Measurements from ENCODE around the gene UNC119B. TPM values are rescaled to one million over a fixed set of nuclear protein-coding genes. Genes with fewer than 3 reads are reported as not detected.

Gene UNC119B
- total and polyA plus RNA-seq, 4 donors, result 8.6 to 43.2 (median 25.7) TPM

- Histone ChIP-seq H3K36me3 (ENCODE audit: control insufficient read depth in 4 of 4, insufficient read depth in 4 of 4, low read length in 4 of 4) (peaks cover 0 to 7% (median 5%) of the 10 kb centered on the region in 4 donors), H3K4me1 (ENCODE audit: control insufficient read depth in 5 of 5, insufficient read depth in 5 of 5, low read length in 5 of 5) (peaks cover 0 to 11% (median 0%) of the 10 kb centered on the region in 5 donors), H3K9me3 (ENCODE audit: control insufficient read depth in 4 of 4, insufficient read depth in 3 of 4, low read length in 3 of 4) (no peaks in the 10 kb centered on the region), H3K4me3 (no peak overlapping the region), H3K27ac (ENCODE audit: low read depth in 1 of 2, low read length in 1 of 2) (no peak overlapping the region), H3K9ac (ENCODE audit: insufficient read depth in 1 of 2, low read length in 2 of 2) (no peak overlapping the region), H3K27me3 (ENCODE audit: control insufficient read depth in 3 of 3, insufficient read depth in 3 of 3, low read length in 2 of 3) (no peaks in the 10 kb centered on the region)
- no peak for TF ChIP-seq CTCF (IDR thresholded peaks at IDR 0.05; ENCODE audit: control extremely low read depth, extremely low read depth)
- 76 to 78% methylated on average over 4 of the region's 4 CpGs for WGBS, 2 donors
- ATAC-seq (ENCODE audit: insufficient read depth, low FRiP score) (no peak), DNase-seq (no peak)
Observed at GRCh38 chr12:120757226-120757742, 47.0 kb downstream of the UNC119B start.

- no peak for DNase-seq
- Histone ChIP-seq H3K4me3 (no peak overlapping the region), H3K27me3 (ENCODE audit: control insufficient read depth in 3 of 3, insufficient read depth in 3 of 3, low read length in 2 of 3) (no peaks in the 10 kb centered on the region), H3K27ac (ENCODE audit: low read depth in 1 of 2, low read length in 1 of 2) (no peak overlapping the region), H3K36me3 (ENCODE audit: control insufficient read depth in 4 of 4, insufficient read depth in 4 of 4, low read length in 4 of 4) (peaks cover 2 to 8% (median 7%) of the 10 kb centered on the region in 4 donors), H3K9me3 (ENCODE audit: control insufficient read depth in 4 of 4, insufficient read depth in 3 of 4, low read length in 3 of 4) (no peaks in the 10 kb centered on the region), H3K4me1 (ENCODE audit: control insufficient read depth in 5 of 5, insufficient read depth in 5 of 5, low read length in 5 of 5) (peaks cover 0 to 11% (median 0%) of the 10 kb centered on the region in 5 donors), H3K9ac (ENCODE audit: insufficient read depth in 1 of 2, low read length in 2 of 2) (no peak overlapping the region)
- 95% methylated on average over 6 of the region's 6 CpGs for WGBS, 2 donors
- no peak for ATAC-seq (ENCODE audit: insufficient read depth, low FRiP score)
- no peak for TF ChIP-seq CTCF (IDR thresholded peaks at IDR 0.05; ENCODE audit: control extremely low read depth, extremely low read depth)
Observed at GRCh38 chr12:120757949-120758348, 47.7 kb downstream of the UNC119B start.

GRCh38 chr12:120758798-120759590 is 48.7 kb downstream of the UNC119B start:
- peaks cover 0 to 11% (median 0%) of the 10 kb centered on the region in 5 donors for H3K4me1 ChIP-seq (ENCODE audit: control insufficient read depth in 5 of 5, insufficient read depth in 5 of 5, low read length in 5 of 5)
- no peaks in the 10 kb centered on the region for H3K9me3 ChIP-seq (ENCODE audit: control insufficient read depth in 4 of 4, insufficient read depth in 3 of 4, low read length in 3 of 4)
- no peaks in the 10 kb centered on the region for H3K27me3 ChIP-seq (ENCODE audit: control insufficient read depth in 3 of 3, insufficient read depth in 3 of 3, low read length in 2 of 3)
- H3K9ac ChIP-seq (ENCODE audit: insufficient read depth in 1 of 2, low read length in 2 of 2), result no peak overlapping the region
- ATAC-seq (ENCODE audit: insufficient read depth, low FRiP score) (no peak), DNase-seq (no peak)
- 92 to 93% methylated on average over 7 of the region's 7 CpGs for WGBS, 2 donors
- no peak overlapping the region for H3K27ac ChIP-seq (ENCODE audit: low read depth in 1 of 2, low read length in 1 of 2)
- TF ChIP-seq CTCF (IDR thresholded peaks at IDR 0.05; ENCODE audit: control extremely low read depth, extremely low read depth), result no peak
- peaks cover 7 to 15% (median 12%) of the 10 kb centered on the region in 4 donors for H3K36me3 ChIP-seq (ENCODE audit: control insufficient read depth in 4 of 4, insufficient read depth in 4 of 4, low read length in 4 of 4)
- no peak overlapping the region for H3K4me3 ChIP-seq
